Nephron (organoid): ENCODE data around the gene GPATCH8.
A peak's percentile ranks its signal among the peaks of the same experiment; 100 is the strongest.

Experiments used
- H3K27ac Mint-ChIP-seq, 3 experiments: 2 replicates each; pipeline ENCODE4 v1.8.0; 2020; ENCODE audit warnings: mixed read lengths in 3 of 3, mild to moderate bottlenecking in 2 of 3, moderate library complexity in 1 of 3
- H3K27me3 Mint-ChIP-seq: 2 replicates; pipeline ENCODE4 v1.8.0; 2021; ENCODE audit warnings: low read depth, mild to moderate bottlenecking, moderate library complexity, mixed read lengths
- H3K36me3 Mint-ChIP-seq: 2 replicates; pipeline ENCODE4 v1.8.0; 2020; ENCODE audit warnings: low read depth, mixed read lengths
- H3K4me1 Mint-ChIP-seq: 2 replicates; pipeline ENCODE4 v1.8.0; 2020; ENCODE audit warnings: mixed read lengths
- H3K4me3 Mint-ChIP-seq, 3 experiments: 2 replicates each; pipeline ENCODE4 v1.8.0; 2020; ENCODE audit warnings: mild to moderate bottlenecking in 3 of 3, mixed read lengths in 3 of 3, moderate library complexity in 2 of 3
- H3K9me3 Mint-ChIP-seq: 2 replicates; pipeline ENCODE4 v1.8.0; 2020; ENCODE audit warnings: mixed read lengths
- CTCF ChIP-seq, 3 experiments: fragments of 200-600 bp; sonication (generic); IDR thresholded peaks; one replicate each; pipeline ENCODE4 v1.5.0; 2021; ENCODE audit warnings: antibody characterized with exemption in 3 of 3; ENCODE audit not compliant: unreplicated experiment in 3 of 3

The GPATCH8 gene

GRCh38 chr17:44390250-44390870 is 112.8 kb downstream of the GPATCH8 start:
- Mint-ChIP-seq H3K4me1 (peaks cover 4% of the 10 kb centered on the region), H3K9me3 (no peaks in the 10 kb centered on the region), H3K4me3 (no peak overlapping the region), H3K27ac (no peak overlapping the region), H3K27me3 (peaks cover 13% of the 10 kb centered on the region), H3K36me3 (peaks cover 6% of the 10 kb centered on the region)
- TF ChIP-seq CTCF (IDR thresholded peaks at IDR 0.05; ENCODE audit: unreplicated experiment in 3 of 3): no peak

DNA sequence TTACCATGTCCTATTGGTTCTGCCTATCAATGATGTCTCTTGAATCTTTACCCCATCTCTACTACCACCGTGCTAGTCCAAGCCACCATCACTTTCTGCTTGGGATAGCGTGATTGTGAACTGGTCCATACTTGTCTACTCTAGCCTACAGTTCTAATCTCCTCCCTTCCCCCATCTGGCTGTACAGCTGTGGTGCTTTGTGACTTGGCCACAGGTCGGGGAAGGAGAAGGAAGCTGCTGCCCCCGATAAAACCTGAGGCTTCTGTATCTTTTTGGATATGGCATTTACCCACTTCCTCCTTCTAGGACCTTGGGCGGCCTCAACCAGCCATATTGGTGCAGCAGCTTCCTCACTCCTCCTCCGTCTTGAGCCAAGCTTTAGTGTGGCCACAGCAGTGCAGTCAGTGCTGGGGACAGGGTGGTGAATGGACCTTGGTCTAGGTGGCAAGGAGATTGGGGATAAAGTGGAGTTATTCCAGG is 113.4 kb downstream of the GPATCH8 start:
- TF ChIP-seq CTCF (IDR thresholded peaks at IDR 0.05; ENCODE audit: unreplicated experiment in 3 of 3): no peak
- peak overlapping the region in 1 of 3 experiments; percentile 14 for H3K4me3 Mint-ChIP-seq
- H3K4me1 Mint-ChIP-seq: peaks cover 4% of the 10 kb centered on the region
- no peaks in the 10 kb centered on the region for H3K9me3 Mint-ChIP-seq
- peaks cover 16% of the 10 kb centered on the region for H3K27me3 Mint-ChIP-seq
- H3K27ac Mint-ChIP-seq: no peak overlapping the region
- H3K36me3 Mint-ChIP-seq: peaks cover 6% of the 10 kb centered on the region

- H3K9me3 Mint-ChIP-seq: no peaks in the 10 kb centered on the region
- peak within 1 kb of the TSS in 1 of 3 experiments; percentile 14 for H3K4me3 Mint-ChIP-seq
- no peak within 1 kb of the TSS for H3K27ac Mint-ChIP-seq
- peaks cover 4% of the 10 kb centered on the region for H3K4me1 Mint-ChIP-seq
- no peak for TF ChIP-seq CTCF (IDR thresholded peaks at IDR 0.05; ENCODE audit: unreplicated experiment in 3 of 3)
- H3K27me3 Mint-ChIP-seq: peaks cover 21% of the 10 kb centered on the region
- peaks cover 5% of the 10 kb centered on the region for H3K36me3 Mint-ChIP-seq
Measured at GRCh38 chr17:44389281-44389680, 113.9 kb downstream of the GPATCH8 start, which contains the start of gene ITGA2B. TSS of gene ITGA2B (minus strand) at chr17:44389649. CDS start at chr17:44389473, 176 bp downstream.

- Mint-ChIP-seq H3K9me3 (no peaks in the 10 kb centered on the region), H3K27ac (no peak overlapping the region), H3K36me3 (peaks cover 4% of the 10 kb centered on the region), H3K4me3 (peak overlapping the region; percentile 42 to 62 (median 51)), H3K27me3 (peaks cover 36% of the 10 kb centered on the region), H3K4me1 (peaks cover 4% of the 10 kb centered on the region)
- no peak for TF ChIP-seq CTCF (IDR thresholded peaks at IDR 0.05; ENCODE audit: unreplicated experiment in 3 of 3)
Measured at GRCh38 chr17:44387804-44388203, 115.4 kb downstream of the GPATCH8 start.

GRCh38 chr17:44386182-44386525 is 117.1 kb downstream of the GPATCH8 start:
- no peaks in the 10 kb centered on the region for H3K9me3 Mint-ChIP-seq
- peak overlapping the region; percentile 79 to 85 (median 83) for H3K4me3 Mint-ChIP-seq
- peaks cover 37% of the 10 kb centered on the region for H3K27me3 Mint-ChIP-seq

More at GRCh38 chr17:44386182-44386525, 117.1 kb downstream of the GPATCH8 start:
- H3K36me3 Mint-ChIP-seq: no peaks in the 10 kb centered on the region
- TF ChIP-seq CTCF (IDR thresholded peaks at IDR 0.05; ENCODE audit: unreplicated experiment in 3 of 3): no peak
- peak overlapping the region in 1 of 3 experiments; percentile 24 for H3K27ac Mint-ChIP-seq
- H3K4me1 Mint-ChIP-seq: peaks cover 4% of the 10 kb centered on the region
